ENCODE measurements around the gene ATXN7L2.

ATXN7L2 gene

GRCh38 chr1:109527098-109527811 lies 43.5 kb downstream of the ATXN7L2 start:
- Histone ChIP-seq H3K27ac (ENCODE audit: low read depth, low read length) (no peak overlapping the region), H2AFZ (ENCODE audit: low read depth, low read length, severe bottlenecking) (no peak overlapping the region)

GRCh38 chr1:109527846-109528695 lies 44.4 kb downstream of the ATXN7L2 start:
- no peak overlapping the region for H3K9ac ChIP-seq (ENCODE audit: low read length)
- H4K20me1 ChIP-seq (ENCODE audit: low read depth, low read length) = no peaks in the 10 kb centered on the region

More at GRCh38 chr1:109527098-109527811, 43.5 kb downstream of the ATXN7L2 start:
- TF ChIP-seq EZH2phosphoT487 (conservative IDR thresholded peaks at IDR 0.05; ENCODE audit: low read length) (no peak), CTCF (IDR thresholded peaks at IDR 0.05; ENCODE audit: insufficient read depth, low read length, poor library complexity, severe bottlenecking) (no peak)
- Histone ChIP-seq H3K9ac (ENCODE audit: low read length) (no peak overlapping the region), H4K20me1 (ENCODE audit: low read depth, low read length) (no peaks in the 10 kb centered on the region), H3K36me3 (ENCODE audit: low read length) (no peaks in the 10 kb centered on the region), H3F3A (ENCODE audit: insufficient read depth) (no peaks in the 10 kb centered on the region), H3K4me3 (ENCODE audit: insufficient read depth, low read length, poor library complexity, severe bottlenecking) (no peak overlapping the region), H3K27me3 (ENCODE audit: low read length) (no peaks in the 10 kb centered on the region), H3K79me2 (ENCODE audit: insufficient read depth, low read length) (no peaks in the 10 kb centered on the region), H3K9me2 (replicated peaks; ENCODE audit: insufficient read depth, low read length) (no peaks in the 10 kb centered on the region), H3K9me3 (ENCODE audit: insufficient read depth, low read length) (no peaks in the 10 kb centered on the region), H3K4me2 (ENCODE audit: low read depth, low read length, poor library complexity, severe bottlenecking) (no peak overlapping the region)

GRCh38 chr1:109528712-109529111 lies 45.0 kb downstream of the ATXN7L2 start:
- Histone ChIP-seq H3K27me3 (ENCODE audit: low read length) (no peaks in the 10 kb centered on the region), H3K79me2 (ENCODE audit: insufficient read depth, low read length) (no peaks in the 10 kb centered on the region), H3K36me3 (ENCODE audit: low read length) (no peaks in the 10 kb centered on the region), H3K9me3 (ENCODE audit: insufficient read depth, low read length) (no peaks in the 10 kb centered on the region), H3K9me2 (replicated peaks; ENCODE audit: insufficient read depth, low read length) (no peaks in the 10 kb centered on the region), H2AFZ (ENCODE audit: low read depth, low read length, severe bottlenecking) (no peak overlapping the region), H3K4me2 (ENCODE audit: low read depth, low read length, poor library complexity, severe bottlenecking) (no peak overlapping the region), H3K4me3 (ENCODE audit: insufficient read depth, low read length, poor library complexity, severe bottlenecking) (no peak overlapping the region), H4K20me1 (ENCODE audit: low read depth, low read length) (no peaks in the 10 kb centered on the region), H3K27ac (ENCODE audit: low read depth, low read length) (no peak overlapping the region), H3F3A (ENCODE audit: insufficient read depth) (no peaks in the 10 kb centered on the region), H3K9ac (ENCODE audit: low read length) (no peak overlapping the region)
- TF ChIP-seq CTCF (IDR thresholded peaks at IDR 0.05; ENCODE audit: insufficient read depth, low read length, poor library complexity, severe bottlenecking) (no peak), EZH2phosphoT487 (conservative IDR thresholded peaks at IDR 0.05; ENCODE audit: low read length) (no peak)

More at GRCh38 chr1:109527846-109528695, 44.4 kb downstream of the ATXN7L2 start:
- H3K4me3 ChIP-seq (ENCODE audit: insufficient read depth, low read length, poor library complexity, severe bottlenecking) = no peak overlapping the region
- H3F3A ChIP-seq (ENCODE audit: insufficient read depth) = no peaks in the 10 kb centered on the region
- no peaks in the 10 kb centered on the region for H3K9me3 ChIP-seq (ENCODE audit: insufficient read depth, low read length)
- H3K36me3 ChIP-seq (ENCODE audit: low read length) = no peaks in the 10 kb centered on the region
- H3K4me2 ChIP-seq (ENCODE audit: low read depth, low read length, poor library complexity, severe bottlenecking) = no peak overlapping the region
- H3K9me2 ChIP-seq (replicated peaks; ENCODE audit: insufficient read depth, low read length) = no peaks in the 10 kb centered on the region
- no peak overlapping the region for H3K27ac ChIP-seq (ENCODE audit: low read depth, low read length)
- H3K79me2 ChIP-seq (ENCODE audit: insufficient read depth, low read length) = no peaks in the 10 kb centered on the region
- H3K27me3 ChIP-seq (ENCODE audit: low read length) = no peaks in the 10 kb centered on the region
- TF ChIP-seq EZH2phosphoT487 (conservative IDR thresholded peaks at IDR 0.05; ENCODE audit: low read length) (no peak), CTCF (IDR thresholded peaks at IDR 0.05; ENCODE audit: insufficient read depth, low read length, poor library complexity, severe bottlenecking) (no peak)
- H2AFZ ChIP-seq (ENCODE audit: low read depth, low read length, severe bottlenecking) = no peak overlapping the region
